Bronchial epithelial cell (primary cell): ENCODE measurements around the gene HECW1. TPM values are rescaled to one million over a fixed set of nuclear protein-coding genes. Genes with fewer than 3 reads are reported as not detected.

Source experiments
- DNase-seq: peaks from one replicate; pipeline ENCODE4 v3.0.0-alpha.2; 2010; ENCODE audit warnings: low read depth
- FAIRE-seq: peaks from 2 replicates; lab custom pipeline; 2011; peaks lifted over from hg19 to GRCh38; lab: Jason Lieb, UNC
- H3K27me3 ChIP-seq: 2 replicates; pipeline ENCODE4 v1.5.1; 2011; ENCODE audit warnings: low read length; ENCODE audit not compliant: control insufficient read depth, insufficient read depth
- H3K36me3 ChIP-seq: 2 replicates; pipeline ENCODE4 v1.5.1; 2011; ENCODE audit warnings: low read length; ENCODE audit not compliant: control insufficient read depth, insufficient read depth
- H3K4me3 ChIP-seq: 2 replicates; pipeline ENCODE4 v1.5.1; 2011; ENCODE audit warnings: mild to moderate bottlenecking, low read depth, low read length, control low read depth
- total RNA-seq: library from RNA; depleted of rRNA; stranded (reverse); fragments of >200 nt; gene quantifications from 2 replicates; pipeline ENCODE4 v1.2.1, GENCODE V29; 2014
- TF ChIP-seq, protein P1 (sequence below): IDR thresholded peaks from 2 replicates; pipeline ENCODE4 v1.5.1; 2011; ENCODE audit warnings: mild to moderate bottlenecking, moderate library complexity, low read length, control low read depth, inconsistent platforms; ENCODE audit not compliant: insufficient read depth, severe bottlenecking

Gene HECW1
- total RNA-seq, 1 donor from 2014 or later, result under 0.01 TPM

DNA sequence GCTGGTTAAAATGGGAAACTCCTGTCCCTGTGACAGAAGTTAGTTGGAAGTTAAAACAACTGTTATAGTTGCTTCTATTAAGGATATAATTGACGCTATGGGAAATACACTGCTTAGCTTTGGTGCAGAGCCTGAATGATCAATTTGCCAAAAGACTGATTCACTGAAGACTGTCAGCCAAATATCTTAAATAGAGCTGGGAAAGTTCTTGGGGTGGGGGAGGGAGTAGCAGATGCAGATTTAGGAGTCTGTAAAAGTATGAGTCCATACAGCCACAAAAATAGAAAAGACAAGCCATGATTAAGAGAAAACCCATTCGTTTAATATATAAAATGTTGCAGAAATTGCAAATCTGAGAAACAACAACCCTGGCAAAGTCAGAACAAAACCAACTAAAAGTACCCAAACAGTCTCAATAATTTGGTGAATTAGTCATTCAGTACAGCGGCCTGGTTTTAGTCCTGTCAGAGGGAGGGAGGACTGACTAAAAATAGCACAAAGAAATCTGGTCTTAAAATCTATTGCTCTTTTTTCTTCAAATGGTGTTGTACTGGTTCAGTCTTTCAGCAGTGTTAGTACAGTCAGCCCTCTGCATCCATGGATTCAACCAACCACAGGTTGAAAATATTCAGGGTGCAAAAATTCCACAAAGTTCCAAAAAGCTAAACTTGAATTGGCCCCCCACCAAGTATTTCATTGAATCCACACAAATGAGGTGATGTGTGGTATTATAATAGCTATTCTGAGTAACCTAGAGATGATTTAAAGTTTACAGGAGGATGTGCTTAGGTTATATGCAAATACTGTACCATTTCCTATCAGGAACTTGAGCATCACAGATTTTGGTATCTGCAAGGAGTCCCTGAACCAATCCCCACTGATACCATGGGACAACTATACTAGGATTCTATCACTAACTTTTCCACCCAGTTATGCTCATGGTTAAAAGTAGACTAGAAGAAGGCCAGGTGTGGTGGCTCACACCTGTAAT, 500.4 kb downstream of the HECW1 start:
- DNase-seq (no peak), FAIRE-seq (no peak)
- Histone ChIP-seq H3K36me3 (peaks cover 22% of the 10 kb centered on the region), H3K27me3 (no peaks in the 10 kb centered on the region), H3K4me3 (no peak overlapping the region)
- TF ChIP-seq, protein P1, sequence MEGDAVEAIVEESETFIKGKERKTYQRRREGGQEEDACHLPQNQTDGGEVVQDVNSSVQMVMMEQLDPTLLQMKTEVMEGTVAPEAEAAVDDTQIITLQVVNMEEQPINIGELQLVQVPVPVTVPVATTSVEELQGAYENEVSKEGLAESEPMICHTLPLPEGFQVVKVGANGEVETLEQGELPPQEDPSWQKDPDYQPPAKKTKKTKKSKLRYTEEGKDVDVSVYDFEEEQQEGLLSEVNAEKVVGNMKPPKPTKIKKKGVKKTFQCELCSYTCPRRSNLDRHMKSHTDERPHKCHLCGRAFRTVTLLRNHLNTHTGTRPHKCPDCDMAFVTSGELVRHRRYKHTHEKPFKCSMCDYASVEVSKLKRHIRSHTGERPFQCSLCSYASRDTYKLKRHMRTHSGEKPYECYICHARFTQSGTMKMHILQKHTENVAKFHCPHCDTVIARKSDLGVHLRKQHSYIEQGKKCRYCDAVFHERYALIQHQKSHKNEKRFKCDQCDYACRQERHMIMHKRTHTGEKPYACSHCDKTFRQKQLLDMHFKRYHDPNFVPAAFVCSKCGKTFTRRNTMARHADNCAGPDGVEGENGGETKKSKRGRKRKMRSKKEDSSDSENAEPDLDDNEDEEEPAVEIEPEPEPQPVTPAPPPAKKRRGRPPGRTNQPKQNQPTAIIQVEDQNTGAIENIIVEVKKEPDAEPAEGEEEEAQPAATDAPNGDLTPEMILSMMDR, result no peak

Other genes with a start within 250 kb of the HECW1 start
- 3.2 and 3.7 TPM in 2 replicates for gene C7orf25, start 200.6 kb upstream of the HECW1 start, total RNA-seq
- gene PSMA2, start 180.5 kb upstream of the HECW1 start, total RNA-seq, result 40.6 and 62.1 TPM in 2 replicates
- gene MRPL32, start 180.3 kb upstream of the HECW1 start, total RNA-seq, result 62.6 and 63.2 TPM in 2 replicates